ENCODE data around the gene TNS3. TPM values are rescaled to one million over a fixed set of nuclear protein-coding genes. Genes with fewer than 3 reads are reported as not detected.

TNS3 gene
- total RNA-seq, 1 donor from 2014 or later, result 89.8 TPM

GRCh38 chr7:47231627-47232026 is 350.3 kb downstream of the TNS3 start:
- Histone ChIP-seq H3K27ac (no peak overlapping the region), H3K36me3 (no peaks in the 10 kb centered on the region), H3K4me3 (no peak overlapping the region), H3K9me3 (no peaks in the 10 kb centered on the region), H3K4me1 (no peaks in the 10 kb centered on the region), H3K27me3 (no peaks in the 10 kb centered on the region)
- no peak for DNase-seq (ENCODE audit: low spot score in 2 of 2)
- intact Hi-C loops (cut with DNase I), result no loop called here
- no peak for TF ChIP-seq CTCF (IDR thresholded peaks at IDR 0.05)

GRCh38 chr7:47231032-47231431 is 350.9 kb downstream of the TNS3 start:
- Histone ChIP-seq H3K27me3 (no peaks in the 10 kb centered on the region), H3K4me1 (no peaks in the 10 kb centered on the region), H3K4me3 (no peak overlapping the region), H3K36me3 (no peaks in the 10 kb centered on the region), H3K27ac (no peak overlapping the region), H3K9me3 (no peaks in the 10 kb centered on the region)
- no peak for DNase-seq (ENCODE audit: low spot score in 2 of 2)
- TF ChIP-seq CTCF (IDR thresholded peaks at IDR 0.05), result no peak
- intact Hi-C loops (cut with DNase I), result no loop called here

GRCh38 chr7:47228386-47229014 is 353.4 kb downstream of the TNS3 start:
- H3K36me3 ChIP-seq, result no peaks in the 10 kb centered on the region
- H3K4me3 ChIP-seq, result no peak overlapping the region
- H3K27ac ChIP-seq, result no peak overlapping the region
- no peak for TF ChIP-seq CTCF (IDR thresholded peaks at IDR 0.05)
- no peak for DNase-seq (ENCODE audit: low spot score in 2 of 2)
- intact Hi-C loops (cut with DNase I), result no loop called here
- no peaks in the 10 kb centered on the region for H3K4me1 ChIP-seq
- no peaks in the 10 kb centered on the region for H3K27me3 ChIP-seq
- no peaks in the 10 kb centered on the region for H3K9me3 ChIP-seq

GRCh38 chr7:47227762-47228177 is 354.1 kb downstream of the TNS3 start:
- no peaks in the 10 kb centered on the region for H3K4me1 ChIP-seq
- intact Hi-C loops (cut with DNase I), result no loop called here
- DNase-seq (ENCODE audit: low spot score in 2 of 2), result no peak
- no peak for TF ChIP-seq CTCF (IDR thresholded peaks at IDR 0.05)
- H3K27me3 ChIP-seq, result no peaks in the 10 kb centered on the region
- H3K9me3 ChIP-seq, result no peaks in the 10 kb centered on the region
- H3K4me3 ChIP-seq, result no peak overlapping the region
- no peak overlapping the region for H3K27ac ChIP-seq
- H3K36me3 ChIP-seq, result no peaks in the 10 kb centered on the region

GRCh38 chr7:47226696-47227095 is 355.2 kb downstream of the TNS3 start:
- intact Hi-C loops (cut with DNase I), result no loop called here
- DNase-seq (ENCODE audit: low spot score in 2 of 2), result no peak
- Histone ChIP-seq H3K27ac (no peak overlapping the region), H3K27me3 (no peaks in the 10 kb centered on the region), H3K36me3 (no peaks in the 10 kb centered on the region), H3K4me1 (no peaks in the 10 kb centered on the region), H3K9me3 (no peaks in the 10 kb centered on the region), H3K4me3 (no peak overlapping the region)
- TF ChIP-seq CTCF (IDR thresholded peaks at IDR 0.05), result no peak

Data from ascending aorta (tissue), 2 donors.